Lower leg skin (tissue), 3 donors: ENCODE results near the gene CPS1.

ENCODE experiments used
- CTCF ChIP-seq, 3 donors: fragments of 450-650 bp; IDR thresholded peaks; one replicate each; pipeline ENCODE4 v1.5.1; 2016; ENCODE audit warnings: antibody characterized with exemption in 3 of 3, mild to moderate bottlenecking in 3 of 3, moderate library complexity in 2 of 3
- POLR2A ChIP-seq, 2 donors: fragments of 450-650 bp; IDR thresholded peaks; one replicate each; pipeline ENCODE4 v1.6.1; 2016 to 2017; ENCODE audit warnings: antibody characterized with exemption in 2 of 2, mild to moderate bottlenecking in 1 of 2, moderate library complexity in 1 of 2

- no peak for TF ChIP-seq CTCF (IDR thresholded peaks at IDR 0.05)
- no peak for TF ChIP-seq POLR2A (IDR thresholded peaks at IDR 0.05)
These were observed 70.5 kb downstream of the CPS1 start for GRCh38 chr2:210626849-210627248.
